GM12878 (cell line): ENCODE data around the gene CALD1.

Source experiments
- CTCF ChIP-seq, 3 experiments: IDR thresholded peaks in 2 of 3; conservative IDR thresholded peaks in 1 of 3; 2 replicates each; pipeline ENCODE4 v1.5.1; 2011; ENCODE audit warnings: low read depth in 3 of 3, low read length in 3 of 3, mild to moderate bottlenecking in 3 of 3, control low read depth in 2 of 3, moderate library complexity in 2 of 3, inconsistent platforms in 1 of 3, mixed read lengths in 1 of 3; ENCODE audit not compliant: control insufficient read depth in 2 of 3, insufficient read depth in 1 of 3; ENCODE audit errors: extremely low read depth in 1 of 3
- EZH2 ChIP-seq: IDR thresholded peaks from 2 replicates; pipeline ENCODE4 v1.6.1; 2012; ENCODE audit warnings: low read depth, mild to moderate bottlenecking, control low read depth, inconsistent platforms, low read length, borderline replicate concordance; ENCODE audit not compliant: control insufficient read depth

GRCh38 chr7:134859783-134860182 is 80.3 kb downstream of the CALD1 start:
- TF ChIP-seq CTCF (IDR thresholded peaks at IDR 0.05 in 2 of 3, conservative IDR thresholded peaks at IDR 0.05 in 1 of 3; ENCODE audit: control insufficient read depth in 2 of 3, extremely low read depth in 1 of 3, insufficient read depth in 1 of 3, low read depth in 3 of 3, low read length in 3 of 3) (no peak), EZH2 (no peak)
